HG02642 (cell line): Measurements from ENCODE around the gene CCT8L2.
"Not testable (repeated sequence)": the region's sequence is repeated elsewhere in the genome, so short reads cannot be mapped to it uniquely, and the experiment has no call there.

Experiments used
- ATAC-seq: cut with Tn5 transposase; IDR thresholded peaks from one replicate; pipeline ENCODE4 v1.9.1; 2021; ENCODE audit warnings: mild to moderate bottlenecking; ENCODE audit not compliant: unreplicated experiment, poor library complexity

CCT8L2 gene

GRCh38 chr22:16561093-16561658 lies 31.4 kb downstream of the CCT8L2 start:
- not testable (repeated sequence) for ATAC-seq

- ATAC-seq = not testable (repeated sequence)
Measured at GRCh38 chr22:16560651-16561050, 32.0 kb downstream of the CCT8L2 start.

GRCh38 chr22:16559996-16560395 lies 32.6 kb downstream of the CCT8L2 start:
- ATAC-seq = not testable (repeated sequence)

- no peak for ATAC-seq
Measured at GRCh38 chr22:16559056-16559955, 33.3 kb downstream of the CCT8L2 start.

GRCh38 chr22:16558376-16558945 lies 34.1 kb downstream of the CCT8L2 start:
- ATAC-seq = not testable (repeated sequence)

GRCh38 chr22:16557511-16557910 lies 35.1 kb downstream of the CCT8L2 start:
- ATAC-seq = not testable (repeated sequence)

- not testable (repeated sequence) for ATAC-seq
Measured at GRCh38 chr22:16555077-16555994, 37.3 kb downstream of the CCT8L2 start.

- ATAC-seq = not testable (repeated sequence)
Measured at GRCh38 chr22:16543310-16543709, 49.3 kb downstream of the CCT8L2 start.
